B cell (primary cell): ENCODE results near the gene PDCD11. TPM values are rescaled to one million over a fixed set of nuclear protein-coding genes. Genes with fewer than 3 reads are reported as not detected.
A peak's percentile ranks its signal among the peaks of the same experiment; 100 is the strongest.

Experiments
- ATAC-seq: fragments of 200-7000 bp; cut with Tn5 transposase; one replicate; pipeline ENCODE4 v1.10.0; 2021; ENCODE audit warnings: low read depth, mild to moderate bottlenecking, moderate number of reproducible peaks, moderate library complexity
- CTCF ChIA-PET: fragments of 350-600 bp; sonication (Branson Sonifier 250); formaldehyde crosslinking; loops from one replicate; lab custom pipeline; 2021; ENCODE audit warnings: antibody characterized with exemption, inconsistent platforms; lab: Charles Lee
- POLR2A ChIA-PET: fragments of 350-600 bp; sonication (Branson Sonifier 250); formaldehyde crosslinking; loops from one replicate; lab custom pipeline; 2021; ENCODE audit warnings: antibody characterized with exemption; lab: Charles Lee
- DNase-seq: peaks from one replicate; pipeline ENCODE4 v3.0.0; 2013
- H2AFZ ChIP-seq: 2 replicates; pipeline ENCODE4 v1.6.1; 2012; ENCODE audit warnings: mild to moderate bottlenecking, low read depth, low read length; ENCODE audit not compliant: insufficient read depth, poor library complexity, severe bottlenecking
- H3K27ac ChIP-seq, 2 donors: 1 replicate in 1 of 2; 2 replicates in 1 of 2; pipeline ENCODE4 v1.5.1; 2012 to 2013; ENCODE audit warnings: low read length in 2 of 2, mild to moderate bottlenecking in 2 of 2, moderate library complexity in 1 of 2
- H3K27me3 ChIP-seq, 4 experiments: fragments of 200-600 bp in 1 of 4; sonication (generic) in 1 of 4; replicated peaks in 1 of 4; 1 replicate in 2 of 4; 2 replicates in 2 of 4; pipeline versions ENCODE4 v1.6.1 to v1.7.0; 2013 to 2016; ENCODE audit warnings: low read length in 3 of 4, mild to moderate bottlenecking in 2 of 4, mixed read lengths in 1 of 4, moderate library complexity in 1 of 4; ENCODE audit not compliant: insufficient read depth in 4 of 4, control insufficient read depth in 3 of 4; ENCODE audit errors: control extremely low read depth in 1 of 4
- H3K36me3 ChIP-seq, 2 experiments: replicated peaks in 1 of 2; 1 replicate in 1 of 2; 2 replicates in 1 of 2; pipeline versions ENCODE4 v1.6.1 to v1.7.1; 2013; ENCODE audit warnings: low read length in 1 of 2; ENCODE audit not compliant: insufficient read depth in 2 of 2, control insufficient read depth in 1 of 2; ENCODE audit errors: control extremely low read depth in 1 of 2, extremely low read depth in 1 of 2
- H3K4me1 ChIP-seq, 2 donors: fragments of 200-600 bp in 1 of 2; sonication (generic) in 1 of 2; 1 replicate in 1 of 2; 2 replicates in 1 of 2; pipeline versions ENCODE4 v1.5.1 to v1.6.1; 2013 to 2017; ENCODE audit warnings: low read length in 2 of 2; ENCODE audit not compliant: control insufficient read depth in 2 of 2, insufficient read depth in 2 of 2
- H3K4me2 ChIP-seq: replicated peaks from 2 replicates; pipeline ENCODE3; 2012; ENCODE audit warnings: mild to moderate bottlenecking, low read depth, low read length; ENCODE audit not compliant: poor library complexity, severe bottlenecking
- H3K4me3 ChIP-seq, 5 experiments: fragments of 200-600 bp in 1 of 5; sonication (generic) in 1 of 5; 1 replicate in 3 of 5; 2 replicates in 2 of 5; pipeline versions ENCODE4 v1.5.1 to v1.7.0; 2011 to 2016; ENCODE audit warnings: low read length in 4 of 5, mild to moderate bottlenecking in 4 of 5, low read depth in 2 of 5, control low read depth in 1 of 5, moderate library complexity in 1 of 5; ENCODE audit not compliant: insufficient read depth in 1 of 5; ENCODE audit errors: control extremely low read depth in 1 of 5, extremely low read depth in 1 of 5
- H3K79me2 ChIP-seq: fragments of 200-600 bp; sonication (generic); one replicate; pipeline ENCODE4 v1.6.0; 2016; ENCODE audit warnings: low read length; ENCODE audit not compliant: control insufficient read depth, insufficient read depth
- H3K9ac ChIP-seq: fragments of 200-600 bp; sonication (generic); 2 replicates; pipeline ENCODE4 v1.6.1; 2017; ENCODE audit warnings: mild to moderate bottlenecking, low read length, moderate library complexity
- H3K9me3 ChIP-seq, 3 donors: one replicate each; pipeline versions ENCODE4 v1.6.1 to v1.7.1; 2013; ENCODE audit warnings: low read length in 2 of 3; ENCODE audit not compliant: control insufficient read depth in 2 of 3, insufficient read depth in 1 of 3; ENCODE audit errors: control extremely low read depth in 1 of 3
- H4K20me1 ChIP-seq: 2 replicates; pipeline ENCODE4 v1.6.0; 2012; ENCODE audit warnings: mild to moderate bottlenecking, low read length; ENCODE audit not compliant: insufficient read depth, control insufficient read depth, poor library complexity, severe bottlenecking
- H3K27ac Mint-ChIP-seq: one replicate; pipeline ENCODE4 v1.8.0; 2021; ENCODE audit warnings: mixed read lengths
- H3K27me3 Mint-ChIP-seq: one replicate; pipeline ENCODE4 v1.8.0; 2021; ENCODE audit warnings: mixed read lengths
- H3K4me1 Mint-ChIP-seq: one replicate; pipeline ENCODE4 v1.8.0; 2021; ENCODE audit warnings: mixed read lengths
- H3K4me3 Mint-ChIP-seq: one replicate; pipeline ENCODE4 v1.8.0; 2021; ENCODE audit warnings: mixed read lengths
- H3K9me3 Mint-ChIP-seq: one replicate; pipeline ENCODE4 v1.8.0; 2022; ENCODE audit warnings: mixed read lengths; ENCODE audit not compliant: insufficient read depth
- EZH2 ChIP-seq: IDR thresholded peaks from 2 replicates; pipeline ENCODE4 v1.6.1; 2012; ENCODE audit warnings: borderline replicate concordance, low read depth, mild to moderate bottlenecking, moderate library complexity, low read length; ENCODE audit not compliant: insufficient read depth, poor library complexity, severe bottlenecking
- WGBS: methylation state at CpG from one replicate; pipeline ENCODE4 v1.1.5; 2013; ENCODE audit warnings: missing lambda C conversion rate; ENCODE audit not compliant: insufficient coverage; 5-methylcytosine and 5-hydroxymethylcytosine counted together
- intact Hi-C: fragments of 100-400 bp; cut with micrococcal nuclease; formaldehyde crosslinking; loops from one replicate; pipeline ENCODE4 v1.10.0; 2022
- polyA plus RNA-seq: library from polyadenylated mRNA; depleted of rRNA; stranded (reverse); fragments of >200 nt; gene quantifications from 2 replicates; pipeline ENCODE4 v1.2.3, GENCODE V29; 2012
- total RNA-seq, 2 donors: library from RNA; stranded (reverse); fragments of 120-200 nt in 1 of 2; gene quantifications; 1 replicate in 1 of 2; 2 replicates in 1 of 2; pipeline versions ENCODE4 v1.2.3 to v1.2.4, GENCODE V29; 2013 to 2022
- TF ChIP-seq, protein P1 (sequence below): fragments of 200-600 bp; IDR thresholded peaks from one replicate; pipeline ENCODE4 v1.8.0; 2022; ENCODE audit warnings: antibody characterized with exemption, mild to moderate bottlenecking

The PDCD11 gene
- total and polyA plus RNA-seq, 2 donors (not counting 1 experiment from before 2014, with no cell fraction given): 15.9 to 42.3 TPM

DNA sequence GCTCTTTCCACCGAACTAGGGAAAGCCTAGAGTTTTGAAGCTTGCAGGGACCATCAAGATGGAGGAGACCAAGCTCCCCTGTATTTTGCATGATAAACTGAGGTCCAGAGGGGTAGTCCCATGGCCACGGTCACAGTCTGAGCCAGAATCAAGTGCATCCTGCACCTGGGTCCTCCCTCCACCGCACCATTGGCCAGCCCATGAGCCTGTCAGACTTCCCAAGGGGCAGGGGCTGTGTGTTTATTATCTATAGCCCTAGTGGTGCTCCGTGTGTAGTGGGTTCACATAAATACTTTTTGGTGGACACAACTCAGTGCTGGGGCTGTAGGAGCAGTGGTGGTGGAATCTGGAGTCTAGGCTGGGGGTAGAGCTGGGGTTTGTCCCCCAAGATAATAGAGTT, 79.0 kb downstream of the PDCD11 start:
- no peaks in the 10 kb centered on the region for H3K27me3 Mint-ChIP-seq
- TF ChIP-seq, protein P1, sequence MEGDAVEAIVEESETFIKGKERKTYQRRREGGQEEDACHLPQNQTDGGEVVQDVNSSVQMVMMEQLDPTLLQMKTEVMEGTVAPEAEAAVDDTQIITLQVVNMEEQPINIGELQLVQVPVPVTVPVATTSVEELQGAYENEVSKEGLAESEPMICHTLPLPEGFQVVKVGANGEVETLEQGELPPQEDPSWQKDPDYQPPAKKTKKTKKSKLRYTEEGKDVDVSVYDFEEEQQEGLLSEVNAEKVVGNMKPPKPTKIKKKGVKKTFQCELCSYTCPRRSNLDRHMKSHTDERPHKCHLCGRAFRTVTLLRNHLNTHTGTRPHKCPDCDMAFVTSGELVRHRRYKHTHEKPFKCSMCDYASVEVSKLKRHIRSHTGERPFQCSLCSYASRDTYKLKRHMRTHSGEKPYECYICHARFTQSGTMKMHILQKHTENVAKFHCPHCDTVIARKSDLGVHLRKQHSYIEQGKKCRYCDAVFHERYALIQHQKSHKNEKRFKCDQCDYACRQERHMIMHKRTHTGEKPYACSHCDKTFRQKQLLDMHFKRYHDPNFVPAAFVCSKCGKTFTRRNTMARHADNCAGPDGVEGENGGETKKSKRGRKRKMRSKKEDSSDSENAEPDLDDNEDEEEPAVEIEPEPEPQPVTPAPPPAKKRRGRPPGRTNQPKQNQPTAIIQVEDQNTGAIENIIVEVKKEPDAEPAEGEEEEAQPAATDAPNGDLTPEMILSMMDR: no peak
- no peak for TF ChIP-seq EZH2

DNA sequence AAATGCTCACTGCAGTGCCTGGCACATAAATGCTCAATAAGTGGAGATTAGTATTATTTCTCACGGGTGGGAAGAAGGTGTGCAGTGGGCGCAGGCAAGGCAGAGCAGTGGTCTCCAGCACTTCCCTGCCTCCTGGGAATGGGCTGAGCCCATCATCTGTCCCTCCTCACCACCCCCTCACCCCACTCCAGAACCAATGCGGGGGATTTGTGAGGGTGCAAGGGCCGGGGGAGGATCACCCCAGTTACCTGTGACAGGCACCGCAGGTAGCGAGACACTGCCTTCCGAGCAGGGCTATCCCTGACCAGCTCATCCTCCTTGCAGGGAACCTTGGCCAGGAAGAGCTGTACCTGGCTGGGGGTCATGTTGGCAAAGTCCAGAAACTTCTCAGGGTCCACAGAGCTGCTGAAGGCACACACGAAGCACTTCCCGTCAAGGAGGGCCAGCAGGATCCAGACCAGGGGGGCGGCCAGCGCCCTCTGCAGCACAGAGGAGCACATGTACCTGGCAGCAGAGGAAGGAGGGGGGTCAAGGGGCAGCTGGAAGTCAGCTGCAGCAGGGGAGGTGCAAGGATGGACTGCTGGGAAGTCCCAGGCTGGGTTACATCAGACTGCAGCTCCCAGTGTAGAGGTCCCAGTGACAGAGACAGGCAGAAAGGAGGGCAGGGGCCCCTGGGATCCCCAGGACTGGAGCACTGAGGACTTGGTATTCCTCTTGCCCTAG, 79.8 kb downstream of the PDCD11 start:
- Mint-ChIP-seq H3K27ac (no peak overlapping the region), H3K4me3 (no peak overlapping the region), H3K27me3 (no peaks in the 10 kb centered on the region), H3K9me3 (no peaks in the 10 kb centered on the region), H3K4me1 (peaks cover 34% of the 10 kb centered on the region)
- Histone ChIP-seq H3K36me3 (no peaks in the 10 kb centered on the region), H2AFZ (no peak overlapping the region), H3K79me2 (no peaks in the 10 kb centered on the region), H3K4me1 (peaks cover 20 to 35% of the 10 kb centered on the region in 2 donors), H3K27ac (no peak overlapping the region), H3K4me3 (no peak overlapping the region), H3K9me3 (no peaks in the 10 kb centered on the region), H3K27me3 (no peaks in the 10 kb centered on the region), H3K4me2 (no peak overlapping the region), H3K9ac (no peak overlapping the region), H4K20me1 (no peaks in the 10 kb centered on the region)
- ChIA-PET CTCF (interaction anchor here (0.8 to 8.0 kb wide), 10 partner anchors 9 to 64 kb away, joined by 3 to 138 read pairs (median 6); partner anchors contain the start of gene CALHM2), POLR2A (interaction anchor here (0.9 to 1.5 kb wide), 2 partner anchors 24 to 30 kb away, joined by 3 read pairs; partner anchors contain the start of gene CALHM2)
- intact Hi-C loops: no loop called here
- WGBS: 76% methylated on average over 9 of the region's 11 CpGs
- TF ChIP-seq, protein P1: no peak
- TF ChIP-seq EZH2: no peak
- ATAC-seq (no peak), DNase-seq (peak; percentile 37)

More for the DNA sequence above, 79.0 kb downstream of the PDCD11 start:
- H4K20me1 ChIP-seq: no peaks in the 10 kb centered on the region
- peaks cover 0 to 6% (median 0%) of the 10 kb centered on the region in 3 donors for H3K9me3 ChIP-seq
- DNase-seq: no peak
- H3K27ac ChIP-seq: no peak overlapping the region
- ChIA-PET CTCF (interaction anchor here (0.9 to 8.0 kb wide), 6 partner anchors 11 to 63 kb away, joined by 3 to 138 read pairs (median 8); partner anchors contain the start of gene CALHM2), POLR2A (interaction anchor here (1.5 kb wide), 1 partner anchor 23 kb away, joined by 3 read pairs; the partner anchor contains the start of gene CALHM2)
- no peaks in the 10 kb centered on the region for H3K9me3 Mint-ChIP-seq
- peaks cover 28 to 43% of the 10 kb centered on the region in 2 donors for H3K4me1 ChIP-seq
- no peaks in the 10 kb centered on the region for H3K79me2 ChIP-seq
- H3K4me1 Mint-ChIP-seq: peaks cover 42% of the 10 kb centered on the region
- H3K4me3 ChIP-seq: no peak overlapping the region
- H3K4me3 Mint-ChIP-seq: no peak overlapping the region
- 83% methylated on average over 3 of the region's 4 CpGs for WGBS
- no peaks in the 10 kb centered on the region for H3K27me3 ChIP-seq
- H3K9ac ChIP-seq: no peak overlapping the region
- no peak overlapping the region for H2AFZ ChIP-seq
- H3K36me3 ChIP-seq: no peaks in the 10 kb centered on the region
- no peak overlapping the region for H3K4me2 ChIP-seq
- H3K27ac Mint-ChIP-seq: no peak overlapping the region
- intact Hi-C loops: no loop called here
- ATAC-seq: no peak
